ENCODE results near the gene FPGS. TPM values are rescaled to one million over a fixed set of nuclear protein-coding genes. Genes with fewer than 3 reads are reported as not detected.

The FPGS gene
- polyA plus RNA-seq, 2 of the 4 experiments (the other 2 are of a cell fraction), result 28.8 to 48.5 TPM

DNA sequence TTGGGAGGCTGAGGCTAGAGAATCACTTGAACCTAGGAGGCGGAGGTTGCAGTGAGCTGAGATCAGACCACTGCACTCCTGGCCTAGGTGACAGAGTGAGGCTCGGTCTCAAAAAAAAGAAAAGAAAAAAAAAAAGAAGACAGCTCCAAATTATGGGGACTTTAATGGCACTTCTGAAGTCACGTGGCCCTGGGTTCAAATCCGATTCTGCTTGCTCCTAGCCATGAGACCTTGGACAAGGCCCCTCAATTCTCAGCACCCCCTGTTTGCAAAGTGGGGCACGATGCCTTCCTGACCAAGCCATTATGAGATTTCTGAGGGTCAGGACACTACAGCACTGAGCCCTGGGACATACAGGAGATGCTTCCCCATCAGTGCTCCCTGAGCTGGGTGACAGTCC, 52.8 kb downstream of the FPGS start:
- H3K27ac ChIP-seq, result no peak overlapping the region
- ChIA-PET CTCF (interaction anchor here (0.7 to 6.1 kb wide), 9 partner anchors 9 to 266 kb away, joined by 3 to 59 read pairs (median 3); partner anchors contain the start of genes CDK9 and TOR2A), POLR2A (interaction anchor here (0.6 kb wide), 1 partner anchor 61 kb away, joined by 3 read pairs; the partner anchor contains the start of gene ST6GALNAC4)
- WGBS (ENCODE audit: missing lambda C conversion rate), result 82% methylated on average over 5 of the region's 5 CpGs
- H3K9me3 ChIP-seq, result no peaks in the 10 kb centered on the region
- no peak overlapping the region for H3K4me3 ChIP-seq
- DNase-seq (ENCODE audit: low read depth in 1 of 2, low spot score in 1 of 2) (no peak), FAIRE-seq (no peak), ATAC-seq (no peak)
- TF ChIP-seq RARB (CRISPR knock-in tag; IDR thresholded peaks at IDR 0.05) (no peak), CHD2 (IDR thresholded peaks at IDR 0.05; ENCODE audit: low read length, partially characterized antibody) (no peak), FOSB (CRISPR knock-in tag; IDR thresholded peaks at IDR 0.05) (no peak), NPAS2 (CRISPR knock-in tag; IDR thresholded peaks at IDR 0.05; ENCODE audit: borderline replicate concordance) (no peak), SMC3 (IDR thresholded peaks at IDR 0.05) (no peak), HDAC2 (IDR thresholded peaks at IDR 0.05) (no peak), JUN (IDR thresholded peaks at IDR 0.05) (no peak), ZC3H11A (IDR thresholded peaks at IDR 0.05) (no peak)
- no peaks in the 10 kb centered on the region; the same call in 2 of the 3 replicates for H3K4me1 ChIP-seq
- no peak overlapping the region for H3K4me2 ChIP-seq

DNA sequence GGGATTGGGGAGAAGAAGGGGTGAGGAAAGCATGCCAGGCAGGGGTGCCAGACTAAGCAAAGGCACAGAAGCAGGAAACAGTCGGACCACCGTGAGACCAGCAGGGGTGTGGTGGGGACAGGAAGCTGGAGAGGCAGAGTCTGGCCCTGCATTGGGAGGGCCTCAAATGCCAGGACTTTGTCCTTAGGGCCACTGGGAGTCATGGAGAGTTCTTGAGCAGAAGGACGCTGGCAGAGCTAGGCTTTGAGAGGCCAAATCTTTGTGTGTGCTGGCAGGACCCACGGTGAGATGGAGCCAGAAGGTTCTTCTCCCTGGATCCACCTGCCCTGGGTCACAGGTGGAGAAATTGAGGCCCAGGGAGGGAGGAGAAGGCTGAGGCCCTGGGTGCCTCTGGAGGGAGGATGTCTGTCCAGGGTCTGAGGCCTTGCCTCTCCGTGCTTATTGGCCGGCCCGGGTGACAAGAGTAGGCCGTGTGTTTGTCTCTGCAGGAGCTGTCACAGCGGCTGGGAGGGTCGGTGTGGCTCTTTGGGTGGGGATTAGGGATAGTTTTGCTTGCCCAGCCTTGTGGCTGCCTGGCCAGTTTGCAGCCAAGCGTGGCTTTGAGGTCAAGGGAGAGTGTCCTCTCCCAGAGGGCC, 53.5 kb downstream of the FPGS start:
- DNase-seq (ENCODE audit: low read depth in 1 of 2, low spot score in 1 of 2), result no peak
- H3K9me3 ChIP-seq, result no peaks in the 10 kb centered on the region
- no peak overlapping the region for H3K4me2 ChIP-seq
- ChIA-PET POLR2A (no interaction called here), CTCF (interaction anchor here (0.7 to 6.1 kb wide), 7 partner anchors 9 to 266 kb away, joined by 3 to 59 read pairs (median 3); partner anchors contain the start of gene TOR2A)
- WGBS (ENCODE audit: missing lambda C conversion rate), result 56% methylated on average over 11 of the region's 11 CpGs
- TF ChIP-seq EHMT2 (IDR thresholded peaks at IDR 0.05; ENCODE audit: low read depth) (no peak), FOSB (CRISPR knock-in tag; IDR thresholded peaks at IDR 0.05) (no peak)
- TF ChIP-seq, protein P1, sequence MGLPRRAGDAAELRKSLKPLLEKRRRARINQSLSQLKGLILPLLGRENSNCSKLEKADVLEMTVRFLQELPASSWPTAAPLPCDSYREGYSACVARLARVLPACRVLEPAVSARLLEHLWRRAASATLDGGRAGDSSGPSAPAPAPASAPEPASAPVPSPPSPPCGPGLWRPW (IDR thresholded peaks at IDR 0.05), result no peak
- FAIRE-seq, result no peak
- no peak for ATAC-seq
- no peaks in the 10 kb centered on the region; the same call in 2 of the 3 replicates for H3K4me1 ChIP-seq
- no peak overlapping the region for H3K4me3 ChIP-seq
- H3K27ac ChIP-seq, result no peak overlapping the region

DNA sequence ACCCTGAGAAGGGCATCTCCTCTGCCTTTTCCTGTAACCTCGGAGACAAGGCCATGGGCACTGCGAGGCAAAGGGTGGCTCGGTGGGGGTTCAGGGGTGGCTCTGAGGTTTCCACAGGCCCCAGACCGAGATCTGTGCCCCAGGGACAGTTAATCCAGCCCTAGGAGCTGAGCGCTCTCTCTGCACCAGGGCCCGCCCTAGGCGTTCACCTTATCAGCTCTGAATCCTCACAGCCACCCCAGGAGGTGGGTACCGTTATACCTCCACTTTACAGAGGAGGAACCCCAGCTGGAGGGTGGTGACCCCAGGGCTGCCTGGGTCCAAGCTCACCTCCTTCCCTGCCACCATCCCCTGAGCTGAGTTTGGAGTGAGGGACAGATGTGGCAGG, 54.0 kb downstream of the FPGS start:
- TF ChIP-seq JUNB (IDR thresholded peaks at IDR 0.05), result no peak
- TF ChIP-seq KDM5A (IDR thresholded peaks at IDR 0.05), result no peak
- TF ChIP-seq HOXB13 (CRISPR knock-in tag; IDR thresholded peaks at IDR 0.05; ENCODE audit: low read depth), result no peak
- TF ChIP-seq, protein P2, sequence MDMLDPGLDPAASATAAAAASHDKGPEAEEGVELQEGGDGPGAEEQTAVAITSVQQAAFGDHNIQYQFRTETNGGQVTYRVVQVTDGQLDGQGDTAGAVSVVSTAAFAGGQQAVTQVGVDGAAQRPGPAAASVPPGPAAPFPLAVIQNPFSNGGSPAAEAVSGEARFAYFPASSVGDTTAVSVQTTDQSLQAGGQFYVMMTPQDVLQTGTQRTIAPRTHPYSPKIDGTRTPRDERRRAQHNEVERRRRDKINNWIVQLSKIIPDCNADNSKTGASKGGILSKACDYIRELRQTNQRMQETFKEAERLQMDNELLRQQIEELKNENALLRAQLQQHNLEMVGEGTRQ (IDR thresholded peaks at IDR 0.05), result no peak
- TF ChIP-seq MAZ (IDR thresholded peaks at IDR 0.05; ENCODE audit: borderline replicate concordance, low read depth, low read length), result no peak
- TF ChIP-seq RAD21 (conservative IDR thresholded peaks at IDR 0.05 in 1 of 2, IDR thresholded peaks at IDR 0.05 in 1 of 2), result no peak
- no peak for TF ChIP-seq SREBF2 (IDR thresholded peaks at IDR 0.05)
- no peak for TF ChIP-seq EHMT2 (IDR thresholded peaks at IDR 0.05; ENCODE audit: low read depth)
- TF ChIP-seq ZSCAN20 (CRISPR knock-in tag; IDR thresholded peaks at IDR 0.05), result no peak
- TF ChIP-seq, protein P3, sequence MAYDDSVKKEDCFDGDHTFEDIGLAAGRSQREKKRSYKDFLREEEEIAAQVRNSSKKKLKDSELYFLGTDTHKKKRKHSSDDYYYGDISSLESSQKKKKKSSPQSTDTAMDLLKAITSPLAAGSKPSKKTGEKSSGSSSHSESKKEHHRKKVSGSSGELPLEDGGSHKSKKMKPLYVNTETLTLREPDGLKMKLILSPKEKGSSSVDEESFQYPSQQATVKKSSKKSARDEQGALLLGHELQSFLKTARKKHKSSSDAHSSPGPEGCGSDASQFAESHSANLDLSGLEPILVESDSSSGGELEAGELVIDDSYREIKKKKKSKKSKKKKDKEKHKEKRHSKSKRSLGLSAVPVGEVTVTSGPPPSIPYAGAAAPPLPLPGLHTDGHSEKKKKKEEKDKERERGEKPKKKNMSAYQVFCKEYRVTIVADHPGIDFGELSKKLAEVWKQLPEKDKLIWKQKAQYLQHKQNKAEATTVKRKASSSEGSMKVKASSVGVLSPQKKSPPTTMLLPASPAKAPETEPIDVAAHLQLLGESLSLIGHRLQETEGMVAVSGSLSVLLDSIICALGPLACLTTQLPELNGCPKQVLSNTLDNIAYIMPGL (CRISPR knock-in tag; IDR thresholded peaks at IDR 0.05; ENCODE audit: borderline replicate concordance), result no peak
- no peak for TF ChIP-seq EP300 (IDR thresholded peaks at IDR 0.05)
- ChIA-PET CTCF (interaction anchor here (0.9 to 6.1 kb wide), 3 partner anchors 10 to 122 kb away, joined by 3 to 59 read pairs (median 10); partner anchors contain the start of gene TOR2A), POLR2A (no interaction called here)
- Histone ChIP-seq H3K4me1 (no peaks in the 10 kb centered on the region; the same call in 2 of the 3 replicates), H3K9me3 (no peaks in the 10 kb centered on the region), H3K4me3 (no peak overlapping the region), H3K27ac (no peak overlapping the region), H3K4me2 (no peak overlapping the region)
- no peak for DNase-seq (ENCODE audit: low read depth in 1 of 2, low spot score in 1 of 2)
- ATAC-seq, result 0 out of 6 replicates have a peak, but pooled peaks of 1 of the 2 experiments have one; percentile 22
- WGBS (ENCODE audit: missing lambda C conversion rate), result 78% methylated on average over 8 of the region's 8 CpGs
- no peak for FAIRE-seq

Measured in A549 (cell line).